Stimulated activated CD4-positive, alpha-beta T cell treated with anti-CD3 and anti-CD28 coated beads, Interleukin-12 subunit alpha, Interleukin-12 subunit beta, amount 100 ng/mL, for 48 hours (primary cell): ENCODE results near the gene DPF3.
A peak's percentile ranks its signal among the peaks of the same experiment; 100 is the strongest.

Source experiments
- DNase-seq, 3 donors: peaks; one replicate each; pipeline ENCODE4 v3.0.0-alpha.2; 2020; ENCODE audit warnings: low read depth in 2 of 3, low spot score in 1 of 3

Gene DPF3

DNA sequence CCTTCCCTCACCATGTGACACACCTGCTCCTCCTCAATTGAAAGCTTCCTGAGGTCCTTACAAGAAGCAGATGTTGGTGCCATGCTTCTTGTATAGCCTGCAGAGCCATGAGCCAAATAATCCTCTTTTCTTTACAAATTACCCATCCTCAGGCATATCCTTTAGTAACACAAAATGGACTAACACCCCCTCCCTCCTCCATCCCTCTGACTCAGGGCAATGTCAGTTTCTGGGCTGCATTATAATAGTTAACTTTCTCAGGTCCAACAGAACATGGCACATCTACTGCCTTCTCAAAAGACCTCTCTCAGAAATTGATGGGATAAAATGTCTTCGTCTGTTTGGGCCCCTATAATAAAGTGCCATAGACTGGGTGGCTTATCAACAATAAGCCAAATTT is 287.0 kb downstream of the DPF3 start:
- no peak for DNase-seq

DNA sequence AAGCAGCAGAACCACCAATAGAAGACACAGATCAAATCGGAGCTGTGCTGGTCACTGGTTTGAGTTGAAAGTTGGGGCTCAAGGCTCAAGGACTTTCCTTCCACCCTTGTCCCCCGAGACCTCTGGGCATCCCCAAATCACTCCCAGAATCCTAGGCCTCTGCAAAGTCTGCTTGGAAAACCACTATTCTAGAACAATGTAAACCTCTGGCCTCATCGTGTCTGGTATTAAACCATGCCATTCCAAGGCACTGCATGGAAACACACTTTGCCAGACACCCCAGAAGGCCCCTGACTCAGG is 288.0 kb downstream of the DPF3 start:
- DNase-seq, result no peak

GRCh38 chr14:72605096-72605920 is 288.6 kb downstream of the DPF3 start:
- no peak for DNase-seq

GRCh38 chr14:72604133-72604532 is 289.8 kb downstream of the DPF3 start:
- no peak for DNase-seq

- DNase-seq, result no peak
Observed at GRCh38 chr14:72603639-72604038, 290.3 kb downstream of the DPF3 start.

GRCh38 chr14:72600551-72601330 is 293.2 kb downstream of the DPF3 start:
- no peak for DNase-seq

- DNase-seq, result no peak
Observed at GRCh38 chr14:72599579-72600470, 294.1 kb downstream of the DPF3 start.

DNA sequence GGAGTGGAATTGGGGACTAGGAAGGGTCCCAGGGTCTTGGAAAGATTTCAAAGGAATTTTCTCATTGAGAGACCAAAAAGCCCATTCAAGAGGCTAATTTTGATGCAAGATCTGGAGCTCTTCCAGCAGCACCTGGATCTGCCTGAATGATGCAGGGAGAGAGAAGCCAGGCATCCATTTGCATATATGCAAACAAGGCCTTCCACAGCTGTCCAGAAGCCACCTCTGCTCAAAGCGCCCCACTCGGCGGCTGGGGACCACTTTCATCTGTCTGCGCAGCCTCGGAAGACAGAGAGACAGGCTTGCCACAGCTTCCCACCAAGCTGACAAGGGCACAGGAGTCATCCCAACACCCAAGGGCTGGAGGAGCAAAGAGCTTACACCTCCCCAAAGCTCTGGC is 295.6 kb downstream of the DPF3 start:
- no peak for DNase-seq

DNA sequence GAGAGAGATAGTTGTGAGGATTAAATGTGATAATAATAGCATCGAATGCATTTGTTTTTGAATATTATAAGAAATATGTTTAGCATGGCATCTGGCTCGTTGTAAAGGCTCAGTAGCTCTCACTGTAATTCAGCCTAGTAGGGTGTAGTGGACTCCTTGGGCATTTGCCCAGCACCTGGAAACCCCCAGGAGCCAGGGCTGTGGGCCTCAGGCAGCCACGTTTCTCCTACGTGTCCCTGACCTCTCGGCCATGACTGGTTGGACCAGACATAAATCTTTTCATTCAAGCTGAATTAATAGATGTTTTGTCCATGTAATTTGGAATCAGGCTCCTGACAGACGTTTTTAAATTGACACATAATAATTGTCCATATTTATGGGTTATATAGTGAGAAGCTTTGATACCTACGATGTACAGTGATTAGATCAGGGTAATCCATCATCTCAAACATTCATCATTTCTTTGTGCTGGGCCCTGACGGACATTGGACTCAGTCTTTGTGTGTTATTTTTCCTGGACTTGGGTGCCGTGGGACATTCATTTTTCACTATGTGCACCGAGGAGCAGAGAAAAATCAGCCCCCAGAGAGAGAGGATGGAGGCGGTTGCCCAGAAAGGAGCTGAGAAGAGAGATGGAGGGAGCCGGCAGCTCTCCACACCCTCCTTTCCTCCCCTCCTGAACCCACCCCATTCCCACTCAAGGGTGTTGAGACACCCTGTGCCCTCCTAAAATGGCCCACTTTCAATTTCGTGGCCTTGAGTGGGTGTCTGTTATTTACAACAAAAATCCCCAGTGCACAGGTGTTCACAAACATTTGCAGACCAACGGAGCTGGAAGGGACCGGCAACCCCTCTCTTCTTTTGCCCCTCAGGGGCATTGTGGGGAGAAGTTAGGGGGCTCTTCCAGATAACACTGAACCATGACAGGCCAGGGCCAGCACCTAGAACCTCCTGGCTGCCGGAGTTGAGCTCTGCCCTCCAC is 296.4 kb downstream of the DPF3 start:
- no peak for DNase-seq

- DNase-seq, result no peak
Observed at GRCh38 chr14:72595152-72595862, 298.6 kb downstream of the DPF3 start.

GRCh38 chr14:72594099-72594901 is 299.6 kb downstream of the DPF3 start:
- peak; percentile 5 to 14 (median 8) for DNase-seq

DNA sequence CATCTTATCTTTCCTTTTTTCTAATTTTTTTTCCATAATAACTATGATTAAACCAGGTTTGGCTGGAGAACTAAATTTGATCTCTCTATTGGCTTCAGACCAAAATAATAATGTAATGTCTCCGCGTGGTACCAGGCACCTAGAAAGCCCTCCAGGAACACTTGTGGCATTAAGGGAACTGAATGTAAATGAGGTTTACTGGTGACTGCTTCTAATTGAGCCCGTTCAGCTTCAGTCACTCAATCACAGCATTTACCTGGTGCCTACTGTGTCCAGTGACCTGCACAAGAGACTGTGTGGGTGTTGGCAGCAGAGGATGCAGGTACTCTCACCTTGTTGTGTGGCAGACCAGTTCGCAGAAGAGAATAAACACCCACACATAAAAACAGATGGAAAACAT is 302.5 kb downstream of the DPF3 start:
- DNase-seq, result no peak

DNA sequence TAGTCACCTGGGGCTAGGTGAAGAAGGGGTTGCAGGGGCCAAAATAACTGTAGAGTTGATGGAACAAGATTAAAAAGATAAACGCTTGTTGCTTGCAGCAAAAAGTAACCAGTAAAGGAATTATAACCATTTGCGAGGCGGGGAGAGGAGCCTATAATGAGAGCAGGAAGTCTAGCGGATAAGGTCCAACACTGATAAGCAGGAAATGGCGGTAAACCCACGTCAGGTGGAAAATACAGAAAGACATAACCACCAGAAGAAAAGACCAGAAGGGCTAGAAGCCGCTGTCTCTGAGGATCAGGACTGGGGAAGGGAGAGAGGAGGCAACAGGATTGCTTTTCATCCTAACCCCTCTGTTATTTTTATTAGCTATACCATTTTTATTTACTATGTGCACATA is 303.3 kb downstream of the DPF3 start:
- no peak for DNase-seq

- no peak for DNase-seq
Observed at GRCh38 chr14:72589652-72590051, 304.2 kb downstream of the DPF3 start.

DNA sequence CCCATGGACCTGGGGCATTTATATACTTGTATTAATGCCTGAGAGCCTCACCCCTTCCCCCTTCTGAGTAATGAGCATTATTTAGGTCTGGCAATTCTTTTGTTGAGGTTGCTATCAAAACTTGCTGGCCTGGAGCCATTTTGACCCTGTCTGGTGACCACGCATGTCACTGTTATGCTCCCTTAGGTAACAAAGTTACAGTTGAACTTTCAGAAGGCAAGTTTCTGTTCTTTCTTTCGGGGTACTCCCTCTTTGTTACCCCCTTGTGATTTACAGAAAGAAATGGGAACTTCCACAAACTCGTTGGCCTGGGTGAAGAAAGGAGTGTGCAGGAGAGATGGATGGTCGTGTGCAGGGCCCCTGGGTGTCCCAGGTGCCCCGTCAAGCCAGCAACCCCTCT is 305.4 kb downstream of the DPF3 start:
- DNase-seq, result no peak

GRCh38 chr14:72583316-72584272 is 310.3 kb downstream of the DPF3 start:
- no peak for DNase-seq

GRCh38 chr14:72582582-72582981 is 311.3 kb downstream of the DPF3 start:
- no peak for DNase-seq

- no peak for DNase-seq
Observed at GRCh38 chr14:72578514-72578913, 315.4 kb downstream of the DPF3 start.
